SH-SY5Y (cell line): Measurements from ENCODE around the gene PGAP3.

Experiments
- GATA2 ChIP-seq: IDR thresholded peaks from 2 replicates; pipeline ENCODE4 v1.6.1; 2011; ENCODE audit warnings: mild to moderate bottlenecking, low read depth, low read length
- GATA3 ChIP-seq: IDR thresholded peaks from 2 replicates; pipeline ENCODE4 v1.6.1; 2011; ENCODE audit warnings: low read depth, mild to moderate bottlenecking, low read length, moderate library complexity

The PGAP3 gene

GRCh38 chr17:39719563-39720355 lies 31.9 kb upstream of the PGAP3 start:
- no peak for TF ChIP-seq GATA3
- TF ChIP-seq GATA2, result no peak

- TF ChIP-seq GATA3 (no peak), GATA2 (no peak)
These were observed 29.8 kb upstream of the PGAP3 start for GRCh38 chr17:39717660-39718059.

DNA sequence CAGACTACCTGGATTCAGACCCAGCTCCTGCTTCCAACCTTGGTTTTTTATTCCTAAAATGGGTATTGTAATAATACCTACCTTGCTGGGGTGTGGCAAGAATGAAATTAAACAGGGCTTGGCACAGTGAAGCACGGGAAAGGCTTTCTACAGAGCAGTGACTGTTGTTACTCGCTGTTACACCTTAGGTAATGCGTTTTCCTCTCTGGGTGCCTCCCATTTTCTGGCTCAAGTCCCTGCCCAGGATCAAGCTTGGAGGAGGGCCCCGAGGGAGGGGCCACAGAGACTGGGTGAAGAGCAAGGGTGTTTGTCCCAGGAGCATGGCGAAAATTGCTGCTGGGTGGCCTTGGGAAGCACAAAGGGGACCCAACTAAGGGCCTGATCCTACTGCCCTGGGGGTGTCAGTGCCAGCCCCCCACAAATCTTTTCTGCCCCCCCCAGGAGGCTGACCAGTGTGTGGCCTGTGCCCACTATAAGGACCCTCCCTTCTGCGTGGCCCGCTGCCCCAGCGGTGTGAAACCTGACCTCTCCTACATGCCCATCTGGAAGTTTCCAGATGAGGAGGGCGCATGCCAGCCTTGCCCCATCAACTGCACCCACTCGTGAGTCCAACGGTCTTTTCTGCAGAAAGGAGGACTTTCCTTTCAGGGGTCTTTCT lies 29.2 kb upstream of the PGAP3 start:
- no peak for TF ChIP-seq GATA2
- TF ChIP-seq GATA3, result no peak

- TF ChIP-seq GATA2 (no peak), GATA3 (no peak)
These were observed 28.4 kb upstream of the PGAP3 start for GRCh38 chr17:39716073-39716818.

- TF ChIP-seq GATA3, result no peak
- TF ChIP-seq GATA2, result no peak
These were observed 27.7 kb upstream of the PGAP3 start for GRCh38 chr17:39715375-39716072.

DNA sequence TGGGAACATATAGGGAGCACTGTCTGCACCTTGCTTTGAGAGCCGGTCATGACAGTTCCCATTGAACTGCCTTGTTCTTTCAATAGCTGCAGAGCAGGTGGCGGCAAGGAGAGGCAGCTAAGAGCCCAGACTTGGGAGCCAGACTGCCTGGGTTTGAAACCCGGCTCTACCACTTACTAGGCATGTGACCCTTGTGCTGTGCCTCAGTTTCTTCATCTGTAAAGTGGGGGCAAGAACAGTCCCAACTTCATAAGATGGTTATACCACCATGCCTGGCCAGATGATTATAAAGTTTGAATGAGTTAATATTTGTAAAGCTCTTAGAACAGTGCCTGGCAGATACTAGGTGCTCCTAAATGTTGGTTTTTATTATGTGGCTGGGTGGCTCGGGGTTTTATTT lies 26.4 kb upstream of the PGAP3 start:
- TF ChIP-seq GATA2 (no peak), GATA3 (no peak)

DNA sequence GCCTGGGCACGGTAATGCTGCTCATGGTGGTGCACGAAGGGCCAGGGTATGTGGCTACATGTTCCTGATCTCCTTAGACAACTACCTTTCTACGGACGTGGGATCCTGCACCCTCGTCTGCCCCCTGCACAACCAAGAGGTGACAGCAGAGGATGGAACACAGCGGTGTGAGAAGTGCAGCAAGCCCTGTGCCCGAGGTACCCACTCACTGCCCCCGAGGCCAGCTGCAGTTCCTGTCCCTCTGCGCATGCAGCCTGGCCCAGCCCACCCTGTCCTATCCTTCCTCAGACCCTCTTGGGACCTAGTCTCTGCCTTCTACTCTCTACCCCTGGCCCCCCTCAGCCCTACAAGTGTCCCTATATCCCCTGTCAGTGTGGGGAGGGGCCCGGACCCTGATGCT lies 24.0 kb upstream of the PGAP3 start:
- TF ChIP-seq GATA3, result no peak
- no peak for TF ChIP-seq GATA2

GRCh38 chr17:39709998-39710964 lies 22.4 kb upstream of the PGAP3 start:
- TF ChIP-seq GATA3 (no peak), GATA2 (no peak)

GRCh38 chr17:39709319-39709997 lies 21.6 kb upstream of the PGAP3 start:
- no peak for TF ChIP-seq GATA3
- TF ChIP-seq GATA2, result no peak

DNA sequence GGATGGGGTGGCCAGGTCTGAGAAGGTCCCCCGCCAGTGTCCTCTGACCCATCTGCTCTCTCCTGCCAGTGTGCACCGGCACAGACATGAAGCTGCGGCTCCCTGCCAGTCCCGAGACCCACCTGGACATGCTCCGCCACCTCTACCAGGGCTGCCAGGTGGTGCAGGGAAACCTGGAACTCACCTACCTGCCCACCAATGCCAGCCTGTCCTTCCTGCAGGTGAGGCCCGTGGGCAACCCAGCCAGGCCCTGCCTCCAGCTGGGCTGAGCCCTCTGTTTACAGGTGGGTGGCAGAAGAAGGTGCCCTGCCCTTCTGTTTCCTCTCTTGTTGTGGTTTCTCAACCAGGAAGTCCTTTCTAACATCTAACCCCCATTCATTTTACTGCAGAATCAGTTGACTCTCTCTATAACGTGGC lies 19.1 kb upstream of the PGAP3 start:
- TF ChIP-seq GATA3, result no peak
- no peak for TF ChIP-seq GATA2

GRCh38 chr17:39706383-39706782 lies 18.5 kb upstream of the PGAP3 start:
- TF ChIP-seq GATA3 (no peak), GATA2 (no peak)

GRCh38 chr17:39705786-39706348 lies 18.0 kb upstream of the PGAP3 start:
- TF ChIP-seq GATA3 (no peak), GATA2 (no peak)
